Measurements from ENCODE around the gene RFX8.

RFX8 gene

GRCh38 chr2:101429453-101429852, 45.5 kb downstream of the RFX8 start:
- no peak for TF ChIP-seq JUND (IDR thresholded peaks at IDR 0.05; ENCODE audit: low read depth)
- no peak for DNase-seq (ENCODE audit: low read depth in 1 of 2, low spot score in 1 of 2)
- in situ Hi-C loops (cut with HindIII; ENCODE audit: low pct_unique_long_range_greater_than_20kb, low sequenced_read_pairs): no loop called here

GRCh38 chr2:101428422-101429176, 46.3 kb downstream of the RFX8 start:
- no peak for TF ChIP-seq JUND (IDR thresholded peaks at IDR 0.05; ENCODE audit: low read depth)
- in situ Hi-C loops (cut with HindIII; ENCODE audit: low pct_unique_long_range_greater_than_20kb, low sequenced_read_pairs): no loop called here
- no peak for DNase-seq (ENCODE audit: low read depth in 1 of 2, low spot score in 1 of 2)

- no peak for TF ChIP-seq JUND (IDR thresholded peaks at IDR 0.05; ENCODE audit: low read depth)
- in situ Hi-C loops (cut with HindIII; ENCODE audit: low pct_unique_long_range_greater_than_20kb, low sequenced_read_pairs): no loop called here
- DNase-seq (ENCODE audit: low read depth in 1 of 2, low spot score in 1 of 2): no peak
Measured at GRCh38 chr2:101427743-101428142, 47.2 kb downstream of the RFX8 start.

GRCh38 chr2:101427240-101427639, 47.7 kb downstream of the RFX8 start:
- in situ Hi-C loops (cut with HindIII; ENCODE audit: low pct_unique_long_range_greater_than_20kb, low sequenced_read_pairs): no loop called here
- no peak for DNase-seq (ENCODE audit: low read depth in 1 of 2, low spot score in 1 of 2)
- no peak for TF ChIP-seq JUND (IDR thresholded peaks at IDR 0.05; ENCODE audit: low read depth)

GRCh38 chr2:101426822-101427221, 48.1 kb downstream of the RFX8 start:
- no peak for DNase-seq (ENCODE audit: low read depth in 1 of 2, low spot score in 1 of 2)
- TF ChIP-seq JUND (IDR thresholded peaks at IDR 0.05; ENCODE audit: low read depth): no peak
- in situ Hi-C loops (cut with HindIII; ENCODE audit: low pct_unique_long_range_greater_than_20kb, low sequenced_read_pairs): no loop called here

- no peak for TF ChIP-seq JUND (IDR thresholded peaks at IDR 0.05; ENCODE audit: low read depth)
- DNase-seq (ENCODE audit: low read depth in 1 of 2, low spot score in 1 of 2): no peak
- in situ Hi-C loops (cut with HindIII; ENCODE audit: low pct_unique_long_range_greater_than_20kb, low sequenced_read_pairs): no loop called here
Measured at GRCh38 chr2:101420623-101421022, 54.3 kb downstream of the RFX8 start.

GRCh38 chr2:101419096-101419663, 55.7 kb downstream of the RFX8 start:
- DNase-seq (ENCODE audit: low read depth in 1 of 2, low spot score in 1 of 2): peak in 1 of 2 experiments; percentile 62
- in situ Hi-C loops (cut with HindIII; ENCODE audit: low pct_unique_long_range_greater_than_20kb, low sequenced_read_pairs): no loop called here
- no peak for TF ChIP-seq JUND (IDR thresholded peaks at IDR 0.05; ENCODE audit: low read depth)

GRCh38 chr2:101418460-101419095, 56.3 kb downstream of the RFX8 start:
- in situ Hi-C loops (cut with HindIII; ENCODE audit: low pct_unique_long_range_greater_than_20kb, low sequenced_read_pairs): no loop called here
- no peak for TF ChIP-seq JUND (IDR thresholded peaks at IDR 0.05; ENCODE audit: low read depth)
- peak in 1 of 2 experiments; percentile 19 for DNase-seq (ENCODE audit: low read depth in 1 of 2, low spot score in 1 of 2)

GRCh38 chr2:101416609-101417008, 58.3 kb downstream of the RFX8 start:
- no peak for TF ChIP-seq JUND (IDR thresholded peaks at IDR 0.05; ENCODE audit: low read depth)
- in situ Hi-C loops (cut with HindIII; ENCODE audit: low pct_unique_long_range_greater_than_20kb, low sequenced_read_pairs): no loop called here
- DNase-seq (ENCODE audit: low read depth in 1 of 2, low spot score in 1 of 2): no peak

- no peak for DNase-seq (ENCODE audit: low read depth in 1 of 2, low spot score in 1 of 2)
- no peak for TF ChIP-seq JUND (IDR thresholded peaks at IDR 0.05; ENCODE audit: low read depth)
- in situ Hi-C loops (cut with HindIII; ENCODE audit: low pct_unique_long_range_greater_than_20kb, low sequenced_read_pairs): no loop called here
Measured at GRCh38 chr2:101415884-101416283, 59.0 kb downstream of the RFX8 start.

GRCh38 chr2:101415220-101415619, 59.7 kb downstream of the RFX8 start:
- in situ Hi-C loops (cut with HindIII; ENCODE audit: low pct_unique_long_range_greater_than_20kb, low sequenced_read_pairs): no loop called here
- no peak for DNase-seq (ENCODE audit: low read depth in 1 of 2, low spot score in 1 of 2)
- no peak for TF ChIP-seq JUND (IDR thresholded peaks at IDR 0.05; ENCODE audit: low read depth)

GRCh38 chr2:101412092-101412694, 62.7 kb downstream of the RFX8 start:
- TF ChIP-seq JUND (IDR thresholded peaks at IDR 0.05; ENCODE audit: low read depth): no peak
- in situ Hi-C loops (cut with HindIII; ENCODE audit: low pct_unique_long_range_greater_than_20kb, low sequenced_read_pairs): no loop called here
- no peak for DNase-seq (ENCODE audit: low read depth in 1 of 2, low spot score in 1 of 2)

- peak in 1 of 2 experiments; percentile 63 for DNase-seq (ENCODE audit: low read depth in 1 of 2, low spot score in 1 of 2)
- in situ Hi-C loops (cut with HindIII; ENCODE audit: low pct_unique_long_range_greater_than_20kb, low sequenced_read_pairs): no loop called here
- no peak for TF ChIP-seq JUND (IDR thresholded peaks at IDR 0.05; ENCODE audit: low read depth)
Measured at GRCh38 chr2:101410746-101411145, 64.2 kb downstream of the RFX8 start.
